Activated CD8-positive, alpha-beta memory T cell treated with anti-CD3 and anti-CD28 coated beads, Interleukin-2, amount 50 U/mL, for 24 hours (primary cell): ENCODE results near the gene ZNF684.
"Not testable (repeated sequence)": the region's sequence is repeated elsewhere in the genome, so short reads cannot be mapped to it uniquely, and the experiment has no call there.

Experiments
- DNase-seq: peaks from one replicate; pipeline ENCODE4 v3.0.0-alpha.2; 2020; ENCODE audit errors: extremely low read depth

ZNF684 gene

GRCh38 chr1:40574805-40575204, 43.4 kb downstream of the ZNF684 start:
- DNase-seq: not testable (repeated sequence)

GRCh38 chr1:40575336-40575735, 43.9 kb downstream of the ZNF684 start:
- DNase-seq: no peak

- no peak for DNase-seq
These were observed 50.7 kb downstream of the ZNF684 start for GRCh38 chr1:40582116-40582515.

GRCh38 chr1:40583980-40584379, 52.5 kb downstream of the ZNF684 start:
- no peak for DNase-seq

- no peak for DNase-seq
These were observed 57.1 kb downstream of the ZNF684 start for GRCh38 chr1:40588586-40588985.

GRCh38 chr1:40592107-40592803, 60.8 kb downstream of the ZNF684 start:
- DNase-seq: no peak

GRCh38 chr1:40593449-40594186, 62.2 kb downstream of the ZNF684 start:
- DNase-seq: no peak

- DNase-seq: no peak
These were observed 62.7 kb downstream of the ZNF684 start for GRCh38 chr1:40594187-40594531.

- no peak for DNase-seq
These were observed 64.2 kb downstream of the ZNF684 start for GRCh38 chr1:40595623-40596022.
